GM21447 (cell line): ENCODE measurements around the gene TEX264.

Source experiments
- ATAC-seq: cut with Tn5 transposase; IDR thresholded peaks from one replicate; pipeline ENCODE4 v1.9.1; 2021; ENCODE audit not compliant: unreplicated experiment

The TEX264 gene

DNA sequence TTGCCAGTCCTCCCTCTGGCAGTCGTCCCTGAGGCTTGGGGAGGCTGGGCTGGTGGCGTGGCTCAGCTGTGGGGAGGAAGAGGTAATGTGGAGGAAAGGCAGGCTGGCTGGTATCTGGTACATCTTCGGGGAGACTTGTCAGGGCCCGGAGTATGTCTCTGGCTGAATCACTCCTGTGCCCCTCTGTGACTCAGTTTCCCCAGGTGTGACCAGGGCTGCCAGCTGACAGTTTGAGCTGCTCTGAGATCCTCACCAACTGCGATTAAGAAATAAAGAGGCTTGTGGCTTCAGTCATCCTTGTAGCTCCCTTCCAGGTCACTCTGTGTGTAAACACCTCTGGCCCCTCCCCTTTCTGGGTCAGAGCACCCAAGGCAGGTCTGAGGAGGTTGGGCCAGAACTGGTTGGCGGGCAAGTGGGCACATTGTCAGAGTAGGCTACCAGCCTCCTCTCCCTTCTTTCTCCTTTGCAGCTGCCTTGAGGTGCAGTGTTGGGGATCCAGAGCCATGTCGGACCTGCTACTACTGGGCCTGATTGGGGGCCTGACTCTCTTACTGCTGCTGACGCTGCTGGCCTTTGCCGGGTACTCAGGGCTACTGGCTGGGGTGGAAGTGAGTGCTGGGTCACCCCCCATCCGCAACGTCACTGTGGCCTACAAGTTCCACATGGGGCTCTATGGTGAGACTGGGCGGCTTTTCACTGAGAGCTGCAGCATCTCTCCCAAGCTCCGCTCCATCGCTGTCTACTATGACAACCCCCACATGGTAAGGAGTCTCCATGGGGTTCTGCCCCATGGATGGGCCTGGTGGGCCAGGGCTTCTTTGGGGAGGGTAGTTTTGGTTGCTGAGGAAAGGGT, 3.0 kb downstream of the TEX264 start:
- no peak for ATAC-seq

DNA sequence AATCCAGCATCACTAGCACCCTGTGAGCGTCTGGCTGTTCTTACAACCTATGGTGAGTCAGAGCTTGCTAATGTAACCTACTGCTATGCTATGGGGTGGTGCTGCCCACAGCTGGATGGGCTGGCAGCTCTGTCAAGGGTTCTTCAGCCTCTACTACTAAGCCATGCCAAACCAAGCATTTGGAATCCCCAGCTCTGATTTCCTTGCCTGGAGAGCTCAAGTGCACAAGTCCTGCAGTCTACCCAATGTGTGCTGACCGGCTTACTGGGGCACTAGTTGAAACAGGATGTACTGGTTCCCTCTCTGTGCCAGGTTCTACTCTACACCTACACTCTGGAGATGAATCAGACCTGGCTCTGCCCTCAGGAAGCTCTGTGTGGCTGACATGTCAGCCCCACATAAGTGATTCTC, 4.2 kb downstream of the TEX264 start:
- no peak for ATAC-seq

DNA sequence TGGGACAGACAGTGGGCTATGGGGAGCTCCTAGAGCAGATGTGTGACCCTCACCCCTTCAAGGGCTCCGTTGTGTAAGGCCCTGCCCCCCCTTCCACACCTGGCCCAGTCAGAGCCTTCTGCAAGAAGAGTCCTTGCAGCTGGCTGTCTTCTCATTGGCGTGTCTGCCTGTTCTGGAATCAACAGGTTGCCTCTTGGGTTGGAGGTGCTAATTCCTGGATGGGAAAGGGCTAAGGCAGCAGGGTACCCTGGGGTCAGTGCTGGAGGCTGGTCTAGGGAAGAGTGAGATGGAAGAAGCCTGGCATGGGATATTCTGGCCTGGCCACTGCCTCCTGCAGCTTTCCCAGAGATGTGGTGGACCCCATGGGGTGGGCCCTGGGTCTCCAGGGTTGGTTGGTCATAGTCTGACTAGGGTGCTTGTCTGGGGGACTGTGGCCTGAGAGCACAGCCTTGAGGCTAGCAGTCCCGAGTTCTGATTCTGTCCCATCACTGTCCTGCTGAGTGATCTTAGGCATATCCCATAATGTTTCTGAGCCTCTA, 5.1 kb downstream of the TEX264 start:
- ATAC-seq = no peak

DNA sequence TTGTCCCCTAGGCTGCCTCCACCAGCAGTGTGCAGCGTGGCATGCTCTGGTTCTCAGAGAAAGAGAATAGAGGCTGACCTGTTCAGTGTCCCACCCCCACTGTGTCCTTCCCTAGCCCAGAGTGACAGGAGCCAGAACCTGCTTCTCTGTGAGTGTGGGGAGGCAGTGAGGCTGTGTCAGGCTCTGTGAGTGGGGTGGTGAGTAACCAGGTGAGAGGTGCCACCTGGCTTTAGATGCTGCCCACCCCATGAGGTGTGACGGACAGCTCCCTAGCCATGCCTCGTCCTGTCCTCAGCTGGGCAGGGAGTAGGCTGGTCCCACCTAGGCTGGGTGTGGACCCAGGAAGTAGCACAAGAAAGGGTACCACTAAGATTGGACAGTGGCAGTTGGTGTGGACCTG, 6.3 kb downstream of the TEX264 start:
- no peak for ATAC-seq

DNA sequence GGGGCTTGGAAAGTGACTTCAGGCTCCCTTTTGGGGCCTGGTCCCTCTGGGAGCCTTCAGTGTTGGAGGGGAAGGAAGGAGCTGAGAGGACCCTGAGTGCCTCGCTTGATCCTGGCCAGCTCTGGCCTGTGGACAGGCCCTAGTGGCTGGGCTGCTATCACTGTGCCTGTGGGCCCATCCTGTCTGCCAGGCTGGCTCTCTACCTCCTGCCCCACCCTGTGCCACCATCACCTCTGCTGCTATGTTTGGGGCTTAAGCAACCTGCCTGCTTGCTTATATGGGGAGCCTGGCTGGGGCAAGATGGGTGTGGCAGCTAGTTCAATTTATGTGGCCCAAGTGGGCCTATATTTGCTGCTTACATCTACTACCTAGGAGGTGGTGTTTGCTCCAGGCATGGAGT, 7.1 kb downstream of the TEX264 start:
- no peak for ATAC-seq

DNA sequence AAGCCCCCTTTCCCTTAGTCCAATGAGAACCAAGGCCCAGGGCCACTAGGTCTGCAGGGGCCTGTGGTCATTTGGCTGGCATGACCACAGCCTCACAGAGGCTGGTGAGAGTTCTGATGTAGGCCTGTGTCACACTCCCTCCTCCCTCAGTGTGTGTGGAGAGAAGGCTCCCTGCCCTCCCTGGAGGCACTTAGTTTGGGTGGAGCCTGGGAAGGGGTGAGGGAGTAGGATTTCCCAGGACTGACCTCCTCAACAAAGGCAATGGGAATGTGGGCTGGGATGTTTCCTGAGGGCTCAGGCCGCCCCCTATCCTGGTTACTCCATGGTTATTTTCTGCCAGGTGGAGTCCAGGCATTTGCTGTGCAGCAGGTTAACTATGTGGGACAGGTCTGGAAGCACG, 7.6 kb downstream of the TEX264 start:
- no peak for ATAC-seq

DNA sequence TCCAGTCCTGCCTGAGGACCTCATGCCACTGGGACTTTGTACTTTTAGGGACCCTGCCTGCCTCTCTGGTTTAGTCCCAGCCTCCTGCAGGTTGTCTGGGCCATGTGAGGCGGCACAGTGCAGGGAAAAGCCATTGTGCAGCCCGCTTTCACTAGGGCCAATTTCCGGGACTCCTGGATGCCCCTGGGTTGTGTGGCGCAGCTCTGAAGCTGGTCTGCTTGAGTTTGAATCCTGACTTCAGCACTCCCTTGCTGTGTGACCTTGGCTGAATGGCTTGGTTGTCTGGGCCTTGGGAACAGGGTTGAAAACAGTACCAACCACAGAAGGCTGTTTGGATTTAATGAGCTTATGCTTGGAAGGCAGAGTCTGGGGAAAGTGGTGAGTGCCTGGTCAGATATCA, 8.3 kb downstream of the TEX264 start:
- ATAC-seq = no peak

DNA sequence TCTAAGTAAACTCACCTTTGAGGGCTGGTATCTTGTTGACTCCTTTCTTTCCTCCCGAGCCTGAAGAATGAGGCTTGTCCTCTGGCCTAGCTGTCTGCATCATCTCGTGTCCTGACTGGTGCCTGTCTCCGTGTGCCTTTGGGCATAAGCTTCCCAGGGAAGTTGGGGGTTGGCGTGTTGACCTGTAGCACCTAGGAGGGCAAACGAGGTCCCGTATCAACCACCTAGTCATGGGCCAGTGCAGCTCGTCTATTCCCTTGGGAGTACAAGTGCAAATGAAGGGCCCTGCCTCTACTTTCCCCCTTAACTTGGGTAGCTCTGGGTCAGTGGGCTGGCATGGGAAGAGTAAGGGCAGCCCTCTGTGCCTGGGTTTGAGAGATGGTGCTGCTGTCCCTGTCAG, 8.7 kb downstream of the TEX264 start:
- ATAC-seq = no peak

DNA sequence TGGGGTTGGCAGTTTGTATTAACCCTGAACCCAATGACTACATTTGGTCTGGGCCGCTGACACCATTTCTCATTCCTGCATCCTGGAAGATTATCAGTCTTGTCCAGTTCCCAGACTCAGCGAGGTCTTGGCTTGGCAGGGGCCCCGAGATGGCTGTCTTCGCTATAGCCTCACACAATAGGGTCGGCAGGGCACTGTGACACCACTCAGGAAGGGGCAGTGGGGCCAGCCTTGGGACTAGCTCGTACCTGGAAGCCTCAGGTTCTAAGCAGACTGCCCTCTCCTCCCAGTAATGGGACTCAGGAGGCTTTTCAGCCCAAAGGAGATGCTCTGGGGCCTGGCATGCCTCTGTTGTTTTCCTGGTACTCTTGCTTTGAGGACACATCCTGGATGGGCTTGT, 9.1 kb downstream of the TEX264 start:
- ATAC-seq = no peak

DNA sequence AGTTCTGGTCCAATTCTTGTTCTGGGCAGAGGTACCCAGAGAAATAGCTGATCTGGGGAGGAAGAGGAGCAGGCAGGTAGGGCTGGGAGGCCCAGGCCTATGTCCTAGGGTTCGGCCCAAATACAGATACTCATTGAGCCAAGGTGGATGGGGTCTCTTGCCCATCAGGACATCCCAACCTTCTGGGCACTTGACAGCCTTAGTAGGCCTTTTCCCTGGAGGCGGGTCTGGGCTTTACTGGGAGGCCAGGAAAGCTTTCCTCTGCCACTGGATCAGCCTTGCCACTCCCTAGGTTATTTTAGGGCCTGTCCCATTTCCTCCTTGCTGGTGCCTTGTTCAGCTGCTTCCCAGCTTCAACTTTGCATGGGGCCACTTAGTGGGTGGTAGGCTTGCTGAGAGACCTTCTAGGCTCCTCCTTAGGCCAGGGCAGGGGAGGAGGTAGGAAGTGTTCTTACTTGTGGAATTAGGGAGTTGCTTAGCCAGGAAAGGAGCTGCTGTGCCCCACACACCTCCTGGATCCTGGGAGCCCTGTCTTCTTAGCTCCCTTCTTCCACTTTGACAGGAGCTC, 9.7 kb downstream of the TEX264 start:
- ATAC-seq = no peak

DNA sequence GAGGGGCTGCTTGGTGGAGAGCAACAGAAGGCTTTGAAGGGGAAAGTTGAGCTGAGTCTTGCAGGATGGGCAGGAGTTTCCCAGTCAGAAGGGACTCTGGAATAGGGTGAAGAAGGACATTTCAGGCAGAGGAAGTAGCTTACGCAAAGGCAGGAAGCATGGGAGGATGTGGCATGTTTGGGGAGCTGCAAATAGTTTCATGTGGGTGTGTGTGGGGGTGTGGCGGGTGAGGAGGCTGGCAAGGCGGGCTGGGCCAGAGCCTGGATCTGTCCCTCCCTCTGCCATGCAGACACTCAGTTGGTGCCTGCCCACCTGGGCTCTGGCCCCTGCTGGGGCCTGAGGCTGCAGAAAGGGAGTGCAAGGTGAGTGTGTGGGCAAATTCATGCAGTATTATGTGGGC, 10.4 kb downstream of the TEX264 start:
- ATAC-seq = peak; percentile 40

DNA sequence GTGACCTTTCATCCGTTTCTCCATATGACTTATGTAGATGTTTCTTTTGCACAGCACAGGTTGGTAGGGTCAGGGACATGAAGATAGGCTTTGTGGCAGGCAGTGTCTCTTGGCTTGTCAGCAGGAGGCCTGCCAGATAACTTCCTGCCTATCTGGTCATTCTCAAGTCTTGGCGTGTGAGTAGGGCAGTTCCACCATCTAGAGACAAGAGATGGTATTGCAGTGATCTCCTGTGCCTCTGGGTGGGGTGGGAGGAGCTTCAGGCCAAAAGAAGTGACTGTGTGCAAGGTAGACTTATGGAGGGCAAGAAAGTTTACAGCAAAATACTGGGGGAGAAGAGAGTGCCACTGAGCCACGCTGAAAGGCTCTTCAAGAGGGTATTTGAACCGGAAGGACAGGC, 11.0 kb downstream of the TEX264 start:
- ATAC-seq = peak; percentile 71

DNA sequence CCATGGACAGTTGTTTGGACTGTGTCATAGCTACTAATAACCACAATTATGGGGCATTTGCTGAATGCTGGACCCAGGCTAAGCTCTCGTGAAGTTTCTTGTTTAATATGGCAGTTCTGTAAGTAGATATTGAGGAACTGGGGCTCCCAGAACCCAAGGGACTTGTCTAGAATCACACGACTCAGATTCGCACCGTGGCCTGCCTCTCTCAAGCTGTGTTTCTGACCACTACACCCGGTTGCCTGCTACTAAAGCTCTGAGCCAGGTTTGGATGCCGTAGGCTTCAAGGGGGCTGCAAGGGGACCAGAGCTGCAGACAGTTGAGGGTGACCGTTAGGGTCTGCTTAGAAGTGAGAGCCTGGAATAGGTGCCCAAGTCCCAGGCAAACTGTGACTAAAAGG, 11.5 kb downstream of the TEX264 start:
- no peak for ATAC-seq

DNA sequence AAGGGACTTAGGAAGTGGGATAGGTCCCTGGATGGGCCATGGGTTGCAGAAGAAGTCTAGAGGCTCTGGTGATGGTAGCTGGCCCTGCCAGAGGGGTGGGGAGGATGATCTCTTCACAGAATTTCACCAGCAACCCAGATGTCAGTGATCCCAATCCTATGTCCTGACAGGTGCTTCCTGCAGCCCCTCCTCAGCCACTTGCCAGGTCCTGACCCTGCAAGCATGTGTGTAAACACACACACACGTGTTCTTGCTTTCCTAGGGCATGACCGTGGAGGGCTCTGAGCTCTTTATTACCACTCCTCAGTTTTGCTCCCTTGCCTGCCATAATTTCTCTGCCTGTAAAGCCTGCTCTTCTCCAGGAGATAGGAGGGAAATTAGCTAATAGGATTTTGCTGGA, 12.5 kb downstream of the TEX264 start:
- no peak for ATAC-seq

DNA sequence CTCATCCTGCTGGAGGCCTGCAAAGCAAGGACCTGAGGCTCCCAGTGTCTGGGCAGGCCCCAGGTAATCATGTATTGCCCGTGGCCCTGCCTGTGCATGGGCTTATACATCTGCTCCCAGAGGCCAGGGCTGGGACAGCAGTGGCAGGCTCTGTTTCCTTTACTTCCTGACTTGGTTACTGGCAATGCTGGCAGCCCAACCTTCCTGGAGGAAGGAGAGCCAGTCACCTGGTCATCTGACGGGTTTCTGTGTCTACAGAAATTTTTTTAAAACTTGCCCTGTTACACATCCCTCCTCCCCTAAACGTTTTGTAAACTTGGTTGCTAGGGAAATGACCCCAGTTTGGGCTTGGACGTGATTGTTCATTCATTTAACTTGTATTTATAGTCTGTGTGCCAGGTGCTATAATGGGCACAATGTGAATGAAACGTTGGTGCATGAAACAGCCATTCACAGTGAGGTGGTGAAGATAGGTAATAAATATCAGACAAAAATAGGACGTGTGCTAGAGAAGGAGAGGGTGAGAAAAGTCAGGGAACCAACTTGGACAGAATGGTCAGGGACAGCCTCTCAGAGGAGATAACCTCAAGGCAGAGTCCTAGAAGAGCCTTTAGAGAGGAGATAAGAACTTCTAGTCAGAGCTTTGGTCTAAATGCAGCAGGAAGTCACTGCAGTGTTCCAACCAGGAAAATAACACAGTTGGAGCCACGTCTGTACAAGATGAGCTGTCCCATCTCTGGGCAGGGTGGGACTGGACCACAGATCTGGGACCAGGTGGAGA, 14.1 kb downstream of the TEX264 start:
- ATAC-seq = no peak

DNA sequence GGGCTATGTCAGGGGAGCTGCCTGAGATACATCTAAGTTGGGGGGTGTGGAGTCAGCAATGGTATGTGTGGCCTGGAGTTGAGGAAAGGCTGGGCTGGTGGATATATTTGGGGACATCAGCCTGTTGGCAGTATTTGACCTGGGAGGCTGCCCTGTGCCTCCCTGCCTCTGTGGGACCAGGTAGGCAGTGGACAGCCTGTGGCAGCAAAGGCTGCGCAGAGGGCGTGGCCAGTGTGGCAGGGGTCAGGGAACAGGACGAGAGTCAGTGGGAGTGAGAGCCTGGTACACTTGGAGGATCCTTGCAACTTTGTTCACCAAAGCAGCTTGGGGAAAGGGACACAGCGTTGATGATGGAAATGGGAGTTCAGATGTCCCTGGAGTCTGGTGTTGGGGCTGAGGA, 15.0 kb downstream of the TEX264 start:
- no peak for ATAC-seq

DNA sequence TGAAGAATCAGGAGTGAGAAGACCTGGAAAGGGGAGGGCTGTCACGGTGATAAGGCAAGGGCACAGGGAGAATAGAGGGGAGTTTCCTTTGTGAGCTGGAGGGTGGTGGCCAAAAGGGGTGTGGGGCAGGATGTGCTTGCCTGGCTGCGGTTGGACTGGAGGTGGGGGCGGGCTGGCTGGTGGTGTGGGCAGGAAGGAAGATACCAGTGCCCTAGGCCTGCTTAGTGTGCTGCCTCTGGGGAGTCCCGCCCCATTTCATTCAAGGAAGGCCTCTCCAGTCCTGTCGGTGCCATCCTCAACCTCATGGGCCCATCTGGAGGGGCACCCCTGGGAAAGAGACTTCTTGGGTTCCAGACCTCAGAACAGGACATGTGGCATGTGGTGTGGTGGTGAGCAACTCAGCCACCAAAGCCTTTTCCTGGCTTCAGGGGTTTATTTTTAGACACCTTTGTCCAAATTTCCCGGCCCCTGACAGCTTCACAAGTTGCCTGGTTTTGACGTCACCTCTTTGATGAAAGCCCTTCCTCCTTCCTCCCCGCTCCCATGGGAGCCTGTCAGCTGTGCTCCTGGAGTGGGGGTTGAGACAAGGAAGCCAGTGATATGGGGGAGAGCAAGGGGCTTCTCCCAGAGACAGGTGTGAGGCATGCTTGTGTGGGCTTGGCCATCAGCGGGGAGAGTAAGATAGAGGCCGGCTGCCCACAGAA, 15.6 kb downstream of the TEX264 start:
- ATAC-seq = peak; percentile 66

DNA sequence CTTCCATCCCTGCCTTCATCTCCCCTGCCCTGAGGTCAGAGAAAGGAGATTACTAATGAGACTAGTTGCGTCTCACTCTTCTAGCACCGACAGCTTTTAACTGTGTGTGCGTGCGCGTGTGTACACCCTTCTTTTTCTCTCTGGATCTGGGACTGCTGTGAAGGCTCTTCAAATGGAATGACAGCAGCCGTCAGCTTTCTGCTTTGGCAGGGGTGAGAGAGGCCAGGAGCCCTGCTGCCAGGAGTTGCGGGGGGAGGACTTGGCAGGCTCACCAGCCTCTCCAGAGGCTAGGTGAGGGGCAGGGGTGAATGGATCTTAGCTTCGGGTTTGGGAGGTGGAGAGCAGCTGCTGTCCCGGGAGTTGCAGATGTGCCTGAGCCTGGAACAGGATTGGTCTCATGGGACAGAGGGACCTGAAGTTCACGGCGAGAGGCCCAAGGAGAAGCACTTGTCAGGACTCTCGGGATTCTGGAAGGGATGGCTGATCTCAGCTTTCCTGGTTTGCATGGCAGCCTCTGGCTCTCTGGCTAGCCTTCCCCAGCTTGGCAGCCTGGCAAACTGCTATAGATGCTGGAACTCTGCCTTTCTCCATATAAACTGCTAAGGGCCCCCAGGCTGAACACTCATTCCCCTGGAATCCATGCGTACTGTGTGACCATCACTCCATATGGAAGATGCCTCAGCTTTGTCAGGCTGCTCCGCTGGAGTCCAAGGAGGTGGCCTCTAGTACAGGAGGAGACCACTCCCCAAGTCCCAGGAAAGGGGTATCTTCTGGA, 16.6 kb downstream of the TEX264 start:
- no peak for ATAC-seq

DNA sequence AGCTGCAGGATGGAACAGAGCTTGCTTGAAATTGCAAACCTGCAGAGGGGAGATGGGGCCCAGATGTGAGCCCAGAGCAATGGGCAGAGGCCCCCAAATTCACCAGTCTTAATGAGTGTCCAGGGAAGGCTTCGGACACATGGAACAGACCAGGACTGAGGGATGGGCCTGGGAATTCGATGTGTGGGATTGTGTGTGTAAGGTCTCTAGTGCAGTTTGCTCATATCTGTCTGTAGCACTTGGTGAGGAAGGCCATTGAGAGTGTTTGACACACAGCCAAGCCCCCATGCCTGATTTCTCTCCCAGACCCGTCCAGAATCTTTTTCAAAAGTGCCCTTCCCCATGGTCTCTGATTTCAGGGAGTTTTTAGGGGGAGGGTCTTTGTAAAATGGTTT, 17.2 kb downstream of the TEX264 start:
- no peak for ATAC-seq

DNA sequence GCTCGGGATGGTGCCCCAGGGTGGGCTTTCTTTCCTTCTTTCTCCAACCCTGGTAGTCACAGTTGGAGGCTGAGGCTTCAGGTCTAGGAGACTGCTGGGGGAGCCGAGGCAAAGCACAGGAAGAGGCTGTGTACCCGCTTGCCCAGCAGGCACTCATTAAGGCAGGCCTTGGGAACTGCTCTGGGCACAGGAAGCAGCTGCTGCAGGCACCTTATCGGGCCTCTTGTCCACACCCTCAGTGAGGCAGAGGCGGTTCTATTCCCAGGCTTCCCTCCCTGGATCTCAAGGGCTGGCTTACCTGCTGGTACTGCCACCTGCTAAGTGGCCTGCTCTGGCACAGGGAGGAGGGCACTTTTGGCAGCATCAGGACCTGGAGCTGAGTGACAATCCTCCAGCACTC, 20.0 kb downstream of the TEX264 start:
- no peak for ATAC-seq
